ENCODE data around the gene DAPK1.

DAPK1 gene

GRCh38 chr9:87504938-87505337, 7.3 kb downstream of the DAPK1 start:
- no peak overlapping the region for H3K4me2 ChIP-seq (ENCODE audit: low read length)
- no peak for TF ChIP-seq EZH2phosphoT487 (IDR thresholded peaks at IDR 0.05; ENCODE audit: low read depth)
- no peak for TF ChIP-seq CTCF (IDR thresholded peaks at IDR 0.05; ENCODE audit: low read depth, low read length)
- no peaks in the 10 kb centered on the region for H3K36me3 ChIP-seq (replicated peaks; ENCODE audit: low read depth, low read length)

GRCh38 chr9:87505869-87506678, 8.4 kb downstream of the DAPK1 start:
- H3K36me3 ChIP-seq (replicated peaks; ENCODE audit: low read depth, low read length) = no peaks in the 10 kb centered on the region
- no peak overlapping the region for H3K9ac ChIP-seq (ENCODE audit: low read length)
- H4K20me1 ChIP-seq (ENCODE audit: insufficient read depth, low read length) = no peaks in the 10 kb centered on the region
- no peaks in the 10 kb centered on the region for H3K4me1 ChIP-seq (ENCODE audit: low read length)
- TF ChIP-seq CTCF (IDR thresholded peaks at IDR 0.05; ENCODE audit: low read depth, low read length) = no peak
- TF ChIP-seq EZH2phosphoT487 (IDR thresholded peaks at IDR 0.05; ENCODE audit: low read depth) = no peak
- H3K4me3 ChIP-seq (ENCODE audit: low read length) = no peak overlapping the region
- H2AFZ ChIP-seq (ENCODE audit: low read depth, low read length) = no peak overlapping the region
- H3K4me2 ChIP-seq (ENCODE audit: low read length) = no peak overlapping the region
- H3K79me2 ChIP-seq (ENCODE audit: low read length) = no peaks in the 10 kb centered on the region
- H3K9me3 ChIP-seq (ENCODE audit: insufficient read depth, low read length) = no peaks in the 10 kb centered on the region
- H3K27me3 ChIP-seq (ENCODE audit: low read depth, low read length) = no peaks in the 10 kb centered on the region
- no peak overlapping the region for H3K27ac ChIP-seq (ENCODE audit: low read length)

More at GRCh38 chr9:87504938-87505337, 7.3 kb downstream of the DAPK1 start:
- no peak overlapping the region for H3K9ac ChIP-seq (ENCODE audit: low read length)
- H4K20me1 ChIP-seq (ENCODE audit: insufficient read depth, low read length) = no peaks in the 10 kb centered on the region
- H3K4me1 ChIP-seq (ENCODE audit: low read length) = no peaks in the 10 kb centered on the region
- H3K9me3 ChIP-seq (ENCODE audit: insufficient read depth, low read length) = no peaks in the 10 kb centered on the region
- no peak overlapping the region for H3K4me3 ChIP-seq (ENCODE audit: low read length)
- no peak overlapping the region for H2AFZ ChIP-seq (ENCODE audit: low read depth, low read length)
- H3K79me2 ChIP-seq (ENCODE audit: low read length) = no peaks in the 10 kb centered on the region
- H3K27ac ChIP-seq (ENCODE audit: low read length) = no peak overlapping the region
- H3K27me3 ChIP-seq (ENCODE audit: low read depth, low read length) = no peaks in the 10 kb centered on the region

GRCh38 chr9:87507576-87507975, 9.9 kb downstream of the DAPK1 start:
- no peaks in the 10 kb centered on the region for H3K9me3 ChIP-seq (ENCODE audit: insufficient read depth, low read length)
- no peak overlapping the region for H2AFZ ChIP-seq (ENCODE audit: low read depth, low read length)
- H3K27ac ChIP-seq (ENCODE audit: low read length) = no peak overlapping the region
- H3K4me2 ChIP-seq (ENCODE audit: low read length) = no peak overlapping the region
- no peak overlapping the region for H3K4me3 ChIP-seq (ENCODE audit: low read length)
- H3K36me3 ChIP-seq (replicated peaks; ENCODE audit: low read depth, low read length) = no peaks in the 10 kb centered on the region
- no peaks in the 10 kb centered on the region for H4K20me1 ChIP-seq (ENCODE audit: insufficient read depth, low read length)
- H3K27me3 ChIP-seq (ENCODE audit: low read depth, low read length) = no peaks in the 10 kb centered on the region
- no peak overlapping the region for H3K9ac ChIP-seq (ENCODE audit: low read length)
- no peaks in the 10 kb centered on the region for H3K79me2 ChIP-seq (ENCODE audit: low read length)
- no peaks in the 10 kb centered on the region for H3K4me1 ChIP-seq (ENCODE audit: low read length)
- TF ChIP-seq CTCF (IDR thresholded peaks at IDR 0.05; ENCODE audit: low read depth, low read length) (no peak), EZH2phosphoT487 (IDR thresholded peaks at IDR 0.05; ENCODE audit: low read depth) (no peak)

- Histone ChIP-seq H2AFZ (ENCODE audit: low read depth, low read length) (no peak overlapping the region), H3K4me1 (ENCODE audit: low read length) (no peaks in the 10 kb centered on the region), H3K4me2 (ENCODE audit: low read length) (no peak overlapping the region), H3K4me3 (ENCODE audit: low read length) (no peak overlapping the region), H3K27me3 (ENCODE audit: low read depth, low read length) (no peaks in the 10 kb centered on the region), H3K9me3 (ENCODE audit: insufficient read depth, low read length) (no peaks in the 10 kb centered on the region), H3K79me2 (ENCODE audit: low read length) (no peaks in the 10 kb centered on the region), H4K20me1 (ENCODE audit: insufficient read depth, low read length) (no peaks in the 10 kb centered on the region), H3K9ac (ENCODE audit: low read length) (no peak overlapping the region), H3K36me3 (replicated peaks; ENCODE audit: low read depth, low read length) (no peaks in the 10 kb centered on the region), H3K27ac (ENCODE audit: low read length) (no peak overlapping the region)
- TF ChIP-seq EZH2phosphoT487 (IDR thresholded peaks at IDR 0.05; ENCODE audit: low read depth) (no peak), CTCF (IDR thresholded peaks at IDR 0.05; ENCODE audit: low read depth, low read length) (no peak)
Observed at GRCh38 chr9:87510252-87510683, 12.6 kb downstream of the DAPK1 start.
